Neural progenitor cell (in vitro differentiated cells): ENCODE results near the gene C2orf76.

ENCODE experiments used
- CTCF ChIP-seq: fragments of 200-600 bp; sonication (generic); IDR thresholded peaks from 2 replicates; pipeline ENCODE4 v1.5.1; 2017; ENCODE audit warnings: antibody characterized with exemption, mild to moderate bottlenecking
- EZH2 ChIP-seq: fragments of 200-600 bp; sonication (generic); IDR thresholded peaks from 2 replicates; pipeline ENCODE4 v1.6.1; 2017; ENCODE audit warnings: antibody characterized with exemption, mild to moderate bottlenecking, moderate library complexity
- EZH2phosphoT487 ChIP-seq: fragments of 200-600 bp; sonication (generic); IDR thresholded peaks from 2 replicates; pipeline ENCODE4 v1.6.1; 2017; ENCODE audit warnings: antibody characterized with exemption

- TF ChIP-seq CTCF (no peak), EZH2phosphoT487 (no peak), EZH2 (no peak)
Observed at GRCh38 chr2:119384971-119385370, 18.3 kb upstream of the C2orf76 start.
